Ascending aorta (tissue), 2 donors: ENCODE results near the gene OGDH. TPM values are rescaled to one million over a fixed set of nuclear protein-coding genes. Genes with fewer than 3 reads are reported as not detected.

Experiments used
- DNase-seq, 2 donors: peaks; one replicate each; pipeline ENCODE4 v3.0.0-alpha.2; 2019; ENCODE audit warnings: low spot score in 2 of 2
- H3K27ac ChIP-seq, 2 donors: fragments of 200-600 bp; sonication (generic); one replicate each; pipeline ENCODE4 v1.5.1; 2016 to 2017; ENCODE audit warnings: mild to moderate bottlenecking in 1 of 2
- H3K27me3 ChIP-seq: fragments of 200-600 bp; sonication (generic); one replicate; pipeline ENCODE4 v1.5.1; 2017
- H3K36me3 ChIP-seq, 2 donors: fragments of 200-600 bp; sonication (generic); one replicate each; pipeline ENCODE4 v1.5.1; 2016
- H3K4me1 ChIP-seq, 2 donors: fragments of 200-600 bp; sonication (generic); one replicate each; pipeline ENCODE4 v1.5.1; 2016 to 2017; ENCODE audit warnings: mild to moderate bottlenecking in 1 of 2
- H3K4me3 ChIP-seq, 2 donors: fragments of 200-600 bp; sonication (generic); one replicate each; pipeline ENCODE4 v1.5.1; 2016 to 2017; ENCODE audit warnings: mild to moderate bottlenecking in 1 of 2
- H3K9me3 ChIP-seq, 2 donors: fragments of 200-600 bp; sonication (generic); one replicate each; pipeline ENCODE4 v1.5.1; 2016
- CTCF ChIP-seq, 3 experiments: fragments of 200-600 bp in 2 of 3; fragments of 450-650 bp in 1 of 3; sonication (generic) in 2 of 3; IDR thresholded peaks; one replicate each; pipeline ENCODE4 v1.5.1; 2016 to 2019; ENCODE audit warnings: antibody characterized with exemption in 3 of 3, mild to moderate bottlenecking in 1 of 3, moderate library complexity in 1 of 3
- intact Hi-C: fragments of 100-400 bp; cut with DNase I; formaldehyde crosslinking; loops from one replicate; pipeline ENCODE4 v1.15.1; 2023
- total RNA-seq: library from RNA; depleted of rRNA; stranded (reverse); fragments of >200 nt; gene quantifications from one replicate; pipeline ENCODE4 v1.1.0, GENCODE V29; 2016

Gene OGDH
- total RNA-seq, 1 donor from 2014 or later, result 117 TPM

- Histone ChIP-seq H3K9me3 (no peaks in the 10 kb centered on the region), H3K27ac (peak overlapping the region; percentile 84 to 90), H3K4me3 (no peak overlapping the region), H3K4me1 (peaks cover 3 to 23% of the 10 kb centered on the region in 2 donors), H3K36me3 (peaks cover 11 to 13% of the 10 kb centered on the region in 2 donors), H3K27me3 (no peaks in the 10 kb centered on the region)
- no peak for DNase-seq
- intact Hi-C loops, result no loop called here
- TF ChIP-seq CTCF (IDR thresholded peaks at IDR 0.05), result no peak
Observed at GRCh38 chr7:44630792-44631457, 24.5 kb downstream of the OGDH start.

- DNase-seq, result no peak
Observed at GRCh38 chr7:44631458-44632115, 25.2 kb downstream of the OGDH start.

GRCh38 chr7:44632196-44632595 lies 25.8 kb downstream of the OGDH start:
- Histone ChIP-seq H3K27ac (peak overlapping the region; percentile 84 to 90), H3K27me3 (no peaks in the 10 kb centered on the region), H3K4me1 (peaks cover 3 to 23% of the 10 kb centered on the region in 2 donors), H3K36me3 (peaks cover 4 to 6% of the 10 kb centered on the region in 2 donors), H3K4me3 (no peak overlapping the region), H3K9me3 (no peaks in the 10 kb centered on the region)
- DNase-seq, result no peak
- intact Hi-C loops, result no loop called here
- no peak for TF ChIP-seq CTCF (IDR thresholded peaks at IDR 0.05)

More at GRCh38 chr7:44631458-44632115, 25.2 kb downstream of the OGDH start:
- H3K27ac ChIP-seq, result peak overlapping the region; percentile 84 to 90
- intact Hi-C loops, result no loop called here
- H3K36me3 ChIP-seq, result peaks cover 8% of the 10 kb centered on the region in 2 donors
- no peak for TF ChIP-seq CTCF (IDR thresholded peaks at IDR 0.05)
- H3K27me3 ChIP-seq, result no peaks in the 10 kb centered on the region
- no peaks in the 10 kb centered on the region for H3K9me3 ChIP-seq
- no peak overlapping the region for H3K4me3 ChIP-seq
- peaks cover 3 to 23% of the 10 kb centered on the region in 2 donors for H3K4me1 ChIP-seq

- no peak overlapping the region for H3K4me3 ChIP-seq
- DNase-seq, result peak; percentile 41 to 89
- H3K27me3 ChIP-seq, result no peaks in the 10 kb centered on the region
- no peaks in the 10 kb centered on the region for H3K36me3 ChIP-seq
- H3K9me3 ChIP-seq, result no peaks in the 10 kb centered on the region
- H3K27ac ChIP-seq, result peak overlapping the region; percentile 84 to 90
- peaks cover 3 to 26% of the 10 kb centered on the region in 2 donors for H3K4me1 ChIP-seq
- no peak for TF ChIP-seq CTCF (IDR thresholded peaks at IDR 0.05)
- intact Hi-C loops, result loop anchor here (2.0 kb wide), 1 partner anchor 163 kb away; the partner anchor contains the start of gene PPIA
Observed at GRCh38 chr7:44633254-44634186, 27.1 kb downstream of the OGDH start.

GRCh38 chr7:44634187-44634838 lies 27.9 kb downstream of the OGDH start:
- Histone ChIP-seq H3K9me3 (no peaks in the 10 kb centered on the region), H3K27me3 (no peaks in the 10 kb centered on the region), H3K36me3 (no peaks in the 10 kb centered on the region), H3K4me3 (no peak overlapping the region), H3K4me1 (peaks cover 9 to 34% of the 10 kb centered on the region in 2 donors), H3K27ac (peak overlapping the region; percentile 84 to 90)
- TF ChIP-seq CTCF (IDR thresholded peaks at IDR 0.05), result no peak
- intact Hi-C loops, result loop anchor here (2.0 kb wide), 1 partner anchor 162 kb away; the partner anchor contains the start of gene PPIA
- no peak for DNase-seq
